Measurements from ENCODE around the gene PLCL2. TPM values are rescaled to one million over a fixed set of nuclear protein-coding genes. Genes with fewer than 3 reads are reported as not detected.

The PLCL2 gene
- polyA plus RNA-seq, 1 experiment, result 0.94 TPM

DNA sequence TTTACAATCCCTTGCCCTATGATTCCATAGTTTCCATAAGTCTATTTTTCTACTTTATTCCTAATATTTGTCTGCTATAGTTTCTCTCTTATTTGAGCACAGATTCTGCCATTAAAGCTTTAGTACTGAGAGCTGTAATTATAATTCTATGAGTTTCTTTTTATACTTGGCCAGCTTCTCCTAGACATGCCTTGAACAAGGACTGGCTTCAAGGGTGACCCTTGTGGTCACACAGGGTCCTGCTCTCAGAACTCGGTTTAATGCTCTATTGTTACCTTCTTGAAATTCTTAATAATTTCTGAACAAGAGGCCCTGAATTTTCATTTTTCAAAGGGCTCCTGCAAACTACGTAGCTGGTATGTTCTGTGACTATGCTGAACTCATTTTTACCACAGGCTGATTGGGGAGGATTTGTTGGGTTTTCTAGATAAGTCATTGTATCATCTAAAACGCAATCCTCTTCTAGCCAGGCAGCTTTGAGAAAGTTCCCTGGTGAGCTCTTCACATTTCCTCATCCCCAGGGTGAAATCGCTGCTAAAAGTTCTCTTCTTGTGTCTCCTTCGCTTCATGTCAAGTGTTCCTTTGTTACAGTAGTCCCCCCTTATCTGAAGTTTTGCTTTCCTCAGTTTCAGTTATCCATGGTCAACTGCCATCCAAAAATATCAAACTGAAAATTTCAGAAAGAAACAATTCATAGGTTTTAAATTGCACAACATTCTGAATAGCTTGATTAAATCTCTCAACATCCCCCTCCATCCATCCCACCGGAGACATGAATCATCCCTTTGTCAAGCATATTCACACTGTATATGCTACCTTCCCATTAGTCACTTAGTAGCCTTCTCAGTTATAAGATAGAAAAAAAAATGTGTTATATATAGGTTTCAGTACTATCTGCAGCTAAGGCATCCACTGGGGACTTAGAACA, 12.6 kb upstream of the PLCL2 start:
- Histone ChIP-seq H3K27me3 (ENCODE audit: control insufficient read depth, insufficient read depth, low read length) (no peaks in the 10 kb centered on the region), H3K9me3 (ENCODE audit: control insufficient read depth, insufficient read depth, low read length) (no peaks in the 10 kb centered on the region), H3K4me3 (ENCODE audit: low read depth, low read length) (no peak overlapping the region), H3K27ac (ENCODE audit: low read depth, low read length) (no peak overlapping the region)
- ChIA-PET CTCF (interaction anchor here (0.6 to 1.5 kb wide), 3 partner anchors 9 to 599 kb away, joined by 3 to 10 read pairs (median 5); partner anchors contain the start of gene PLCL2), POLR2A (no interaction called here)
- DNase-seq (ENCODE audit: low read depth, low spot score), result no peak
- TF ChIP-seq, protein P1, sequence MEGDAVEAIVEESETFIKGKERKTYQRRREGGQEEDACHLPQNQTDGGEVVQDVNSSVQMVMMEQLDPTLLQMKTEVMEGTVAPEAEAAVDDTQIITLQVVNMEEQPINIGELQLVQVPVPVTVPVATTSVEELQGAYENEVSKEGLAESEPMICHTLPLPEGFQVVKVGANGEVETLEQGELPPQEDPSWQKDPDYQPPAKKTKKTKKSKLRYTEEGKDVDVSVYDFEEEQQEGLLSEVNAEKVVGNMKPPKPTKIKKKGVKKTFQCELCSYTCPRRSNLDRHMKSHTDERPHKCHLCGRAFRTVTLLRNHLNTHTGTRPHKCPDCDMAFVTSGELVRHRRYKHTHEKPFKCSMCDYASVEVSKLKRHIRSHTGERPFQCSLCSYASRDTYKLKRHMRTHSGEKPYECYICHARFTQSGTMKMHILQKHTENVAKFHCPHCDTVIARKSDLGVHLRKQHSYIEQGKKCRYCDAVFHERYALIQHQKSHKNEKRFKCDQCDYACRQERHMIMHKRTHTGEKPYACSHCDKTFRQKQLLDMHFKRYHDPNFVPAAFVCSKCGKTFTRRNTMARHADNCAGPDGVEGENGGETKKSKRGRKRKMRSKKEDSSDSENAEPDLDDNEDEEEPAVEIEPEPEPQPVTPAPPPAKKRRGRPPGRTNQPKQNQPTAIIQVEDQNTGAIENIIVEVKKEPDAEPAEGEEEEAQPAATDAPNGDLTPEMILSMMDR (IDR thresholded peaks at IDR 0.05; ENCODE audit: low read depth, low read length), result no peak

DNA sequence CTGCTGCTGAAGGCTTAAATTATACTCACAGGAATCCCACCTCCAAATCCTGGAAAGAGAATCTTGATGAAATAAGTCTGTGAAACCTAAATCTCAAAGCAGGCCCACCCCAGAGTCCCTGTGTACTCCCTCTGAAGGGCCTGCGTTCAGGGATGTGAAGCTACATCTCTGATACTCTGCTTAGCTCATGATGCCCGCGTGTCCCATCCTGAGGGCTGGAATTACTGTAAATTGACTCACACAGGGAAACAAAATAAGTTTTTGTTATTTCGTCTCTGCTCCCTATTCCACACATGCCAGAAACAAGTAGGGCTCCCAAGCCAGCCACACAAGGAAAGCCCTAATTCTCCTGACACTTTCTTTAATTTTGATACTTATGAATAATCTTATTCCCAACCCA, 10.9 kb upstream of the PLCL2 start:
- ChIA-PET CTCF (no interaction called here), POLR2A (no interaction called here)
- Histone ChIP-seq H3K27me3 (ENCODE audit: control insufficient read depth, insufficient read depth, low read length) (no peaks in the 10 kb centered on the region), H3K4me3 (ENCODE audit: low read depth, low read length) (no peak overlapping the region), H3K27ac (ENCODE audit: low read depth, low read length) (no peak overlapping the region), H3K9me3 (ENCODE audit: control insufficient read depth, insufficient read depth, low read length) (no peaks in the 10 kb centered on the region)
- TF ChIP-seq, protein P1 (IDR thresholded peaks at IDR 0.05; ENCODE audit: low read depth, low read length), result no peak
- DNase-seq (ENCODE audit: low read depth, low spot score), result no peak

DNA sequence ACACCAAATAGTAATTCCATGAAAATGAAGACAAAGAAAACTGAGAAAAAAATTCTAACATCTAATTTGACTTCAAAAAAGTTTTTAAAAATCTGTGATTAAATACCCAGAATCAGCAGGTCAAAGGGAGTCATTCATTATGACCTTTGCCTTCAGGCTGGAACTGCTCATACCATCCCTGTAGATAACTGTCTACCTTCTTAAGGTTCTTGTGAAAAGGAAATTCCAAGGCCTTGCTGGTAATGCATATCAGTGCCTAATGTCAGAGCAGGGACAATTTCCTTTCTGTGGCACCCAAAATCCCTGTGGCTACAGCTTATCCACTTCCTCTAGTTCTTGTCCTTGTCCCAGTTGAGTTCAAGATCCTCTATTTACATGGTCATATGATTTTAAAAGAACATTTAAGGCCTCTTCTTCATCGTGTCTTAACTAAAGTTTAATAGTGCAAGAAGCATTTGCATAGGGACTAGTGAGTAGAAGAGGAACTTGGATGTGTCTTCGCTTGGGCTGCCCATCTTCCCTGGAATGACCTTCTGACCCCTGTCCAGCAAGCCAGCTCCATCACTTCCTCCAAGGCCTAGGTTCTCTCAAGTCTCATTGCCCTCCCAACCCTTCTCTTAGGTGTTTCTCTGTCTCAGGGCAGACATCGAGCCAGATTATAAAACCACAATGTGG, 8.7 kb upstream of the PLCL2 start:
- ChIA-PET POLR2A (no interaction called here), CTCF (no interaction called here)
- DNase-seq (ENCODE audit: low read depth, low spot score), result no peak
- no peak overlapping the region for H3K4me3 ChIP-seq (ENCODE audit: low read depth, low read length)
- no peak overlapping the region for H3K27ac ChIP-seq (ENCODE audit: low read depth, low read length)
- H3K9me3 ChIP-seq (ENCODE audit: control insufficient read depth, insufficient read depth, low read length), result no peaks in the 10 kb centered on the region
- no peaks in the 10 kb centered on the region for H3K27me3 ChIP-seq (ENCODE audit: control insufficient read depth, insufficient read depth, low read length)
- TF ChIP-seq, protein P1 (IDR thresholded peaks at IDR 0.05; ENCODE audit: low read depth, low read length), result no peak

DNA sequence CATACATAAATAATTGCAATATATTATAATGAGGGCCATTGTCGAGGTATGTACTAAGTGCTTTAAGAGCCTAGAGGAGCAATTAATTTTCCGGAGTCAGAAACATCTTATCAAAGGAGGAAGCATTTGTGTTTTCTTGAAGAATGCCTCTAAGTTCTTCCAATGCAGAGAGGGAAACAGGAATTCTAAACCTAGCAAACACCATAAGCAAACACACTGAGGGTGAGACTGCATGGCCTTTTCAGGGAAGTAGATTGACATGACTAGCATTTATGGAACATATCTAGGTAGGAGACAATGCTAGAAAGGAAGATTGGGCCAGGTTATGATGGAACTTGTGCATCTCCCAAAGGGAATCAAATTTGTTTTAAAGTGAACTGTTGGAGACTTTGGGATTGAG, 7.2 kb upstream of the PLCL2 start:
- Histone ChIP-seq H3K9me3 (ENCODE audit: control insufficient read depth, insufficient read depth, low read length) (no peaks in the 10 kb centered on the region), H3K27ac (ENCODE audit: low read depth, low read length) (no peak overlapping the region), H3K4me3 (ENCODE audit: low read depth, low read length) (no peak overlapping the region), H3K27me3 (ENCODE audit: control insufficient read depth, insufficient read depth, low read length) (no peaks in the 10 kb centered on the region)
- ChIA-PET POLR2A (no interaction called here), CTCF (no interaction called here)
- TF ChIP-seq, protein P1 (IDR thresholded peaks at IDR 0.05; ENCODE audit: low read depth, low read length), result no peak
- DNase-seq (ENCODE audit: low read depth, low spot score), result no peak

DNA sequence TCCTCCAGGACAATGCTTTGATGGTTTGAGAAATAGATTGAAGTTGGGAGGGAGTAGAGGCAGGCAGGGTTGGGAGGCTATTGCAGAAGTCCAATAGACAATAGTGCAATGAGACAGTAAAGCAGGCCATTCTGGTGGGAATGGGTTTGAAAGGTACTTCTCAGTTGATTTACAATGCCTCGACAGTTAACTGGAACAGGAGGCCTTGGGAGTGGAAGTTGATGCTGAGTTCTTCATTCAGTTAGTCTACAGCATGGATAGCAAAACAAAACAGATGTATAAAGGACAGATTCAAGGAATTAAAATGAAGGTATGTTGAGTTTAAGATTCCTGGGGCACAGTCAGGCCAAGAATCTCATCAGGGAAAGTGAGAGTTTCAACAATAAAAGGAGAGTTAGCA, 6.8 kb upstream of the PLCL2 start:
- TF ChIP-seq, protein P1 (IDR thresholded peaks at IDR 0.05; ENCODE audit: low read depth, low read length), result no peak
- H3K27ac ChIP-seq (ENCODE audit: low read depth, low read length), result no peak overlapping the region
- H3K27me3 ChIP-seq (ENCODE audit: control insufficient read depth, insufficient read depth, low read length), result no peaks in the 10 kb centered on the region
- POLR2A ChIA-PET, result no interaction called here
- CTCF ChIA-PET, result no interaction called here
- H3K9me3 ChIP-seq (ENCODE audit: control insufficient read depth, insufficient read depth, low read length), result no peaks in the 10 kb centered on the region
- no peak overlapping the region for H3K4me3 ChIP-seq (ENCODE audit: low read depth, low read length)
- DNase-seq (ENCODE audit: low read depth, low spot score), result no peak

All from AG04450 (cell line).